SIG-M5 treated with dmso at 0.1 percent for 504 hours (cell line): ENCODE results near the gene IL6ST.

Source experiments
- DNase-seq: peaks from one replicate; lab custom pipeline; 2025; ENCODE audit not compliant: unreplicated experiment; lab: John Stamatoyannopoulos, UW

The IL6ST gene

DNA sequence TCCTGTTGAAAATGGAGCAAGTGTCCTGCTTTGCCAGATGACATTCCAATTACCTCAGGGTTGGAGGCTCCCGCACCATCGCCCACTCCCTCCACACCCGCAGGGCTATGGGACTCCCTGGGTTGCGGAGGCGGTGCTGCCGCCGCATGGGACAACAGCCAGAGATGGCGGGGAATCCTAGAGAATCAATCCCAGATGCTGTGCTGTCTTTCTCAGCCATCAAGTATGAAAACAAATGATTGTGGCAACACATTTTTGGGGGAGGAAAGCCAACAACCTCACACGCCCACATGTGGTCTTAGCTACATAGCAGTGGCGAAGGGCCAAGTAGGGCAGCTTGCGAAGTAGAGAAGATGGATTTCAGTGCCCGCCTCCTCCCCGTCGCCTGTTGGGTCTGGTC lies 96.9 kb downstream of the IL6ST start:
- no peak for DNase-seq

DNA sequence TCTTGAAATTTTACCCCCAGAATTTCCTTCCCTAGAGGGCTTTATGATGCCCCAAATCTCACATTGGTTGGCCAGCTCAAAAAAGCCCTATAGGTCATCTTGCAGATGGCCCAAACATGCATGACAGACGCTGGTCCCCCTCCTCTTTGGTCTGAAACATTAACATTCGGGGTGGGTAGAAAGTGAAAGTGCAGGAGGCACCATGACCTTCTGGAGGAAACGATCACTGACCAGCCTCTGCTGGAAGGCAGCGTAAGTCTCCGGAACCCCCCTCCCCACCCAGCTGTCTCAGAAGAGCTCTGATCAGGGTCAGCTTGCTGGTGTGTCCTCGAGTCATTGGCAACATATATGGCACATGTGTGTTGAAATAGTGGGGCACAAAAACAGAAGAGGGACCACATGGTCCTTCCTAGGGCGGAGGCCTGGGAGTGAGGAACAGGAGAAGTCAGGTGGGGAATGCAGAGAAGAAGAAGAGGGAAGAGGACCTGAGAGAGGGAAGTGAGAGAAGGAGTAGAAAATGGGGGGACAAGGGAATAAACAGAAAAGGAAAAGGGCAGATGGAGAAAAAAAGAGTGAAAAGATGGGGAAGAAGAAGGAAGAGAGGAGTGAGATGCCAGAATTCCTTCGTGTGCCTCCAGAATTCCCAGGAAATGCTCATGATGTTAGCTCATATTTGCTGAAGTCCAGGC lies 97.4 kb downstream of the IL6ST start:
- no peak for DNase-seq

DNA sequence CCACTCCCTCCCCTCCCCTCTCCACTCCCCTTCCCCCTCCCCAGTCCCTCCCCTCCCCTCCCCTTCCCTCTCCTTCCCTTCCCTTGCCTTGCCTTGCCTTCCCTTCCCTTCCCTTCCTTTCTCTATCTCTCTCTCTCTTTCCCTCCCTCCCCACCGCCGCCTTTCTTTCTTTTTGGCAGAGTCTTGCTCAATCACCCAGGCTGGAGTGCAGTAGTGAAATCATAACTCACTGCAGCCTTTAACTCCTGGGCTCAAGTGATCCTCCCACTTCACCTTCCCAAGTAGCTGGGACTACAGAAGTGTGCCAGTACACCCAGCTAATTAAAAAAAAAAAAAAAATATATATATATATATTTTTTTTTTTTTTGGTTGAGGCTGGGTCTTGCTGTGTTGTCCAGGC lies 98.1 kb downstream of the IL6ST start:
- DNase-seq, result no peak

DNA sequence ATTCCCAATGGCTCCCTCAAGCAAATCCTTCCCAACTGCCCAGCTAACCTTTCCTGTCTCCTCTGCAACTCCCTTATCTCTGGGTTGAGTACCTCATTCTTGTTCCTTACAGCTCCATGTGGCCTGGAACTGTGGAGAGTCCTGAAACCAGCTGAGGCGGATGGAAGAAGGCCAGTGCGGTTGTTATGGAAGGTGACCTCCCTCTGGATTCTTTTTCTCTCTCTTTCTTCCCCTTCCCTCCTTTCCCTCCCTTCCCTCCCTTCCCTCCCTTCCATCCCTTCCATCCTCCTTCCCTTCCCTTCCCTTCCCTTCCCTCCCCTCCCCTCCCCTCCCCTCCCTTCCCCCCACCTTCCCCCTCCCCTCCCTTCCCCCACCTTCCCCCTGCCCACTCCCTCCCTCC lies 98.5 kb downstream of the IL6ST start:
- no peak for DNase-seq

DNA sequence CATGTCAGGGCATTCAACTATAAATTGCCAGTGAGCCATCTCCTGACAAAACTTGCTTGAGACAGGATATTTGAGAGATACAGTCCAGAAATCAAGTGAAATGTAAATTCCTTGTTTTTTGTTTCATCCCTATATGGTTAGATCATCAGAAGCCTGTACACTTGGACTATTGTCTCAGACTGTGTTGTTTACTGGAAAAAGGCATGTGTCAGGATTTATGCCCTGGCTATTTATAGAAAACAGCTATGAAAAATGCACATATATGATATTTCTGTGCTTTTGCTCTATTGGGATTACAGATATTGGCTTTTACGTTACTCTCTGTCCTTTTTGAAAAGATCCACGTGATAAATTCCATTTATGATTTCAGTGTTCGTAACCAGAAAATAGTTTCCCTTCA lies 99.4 kb downstream of the IL6ST start:
- DNase-seq, result no peak

DNA sequence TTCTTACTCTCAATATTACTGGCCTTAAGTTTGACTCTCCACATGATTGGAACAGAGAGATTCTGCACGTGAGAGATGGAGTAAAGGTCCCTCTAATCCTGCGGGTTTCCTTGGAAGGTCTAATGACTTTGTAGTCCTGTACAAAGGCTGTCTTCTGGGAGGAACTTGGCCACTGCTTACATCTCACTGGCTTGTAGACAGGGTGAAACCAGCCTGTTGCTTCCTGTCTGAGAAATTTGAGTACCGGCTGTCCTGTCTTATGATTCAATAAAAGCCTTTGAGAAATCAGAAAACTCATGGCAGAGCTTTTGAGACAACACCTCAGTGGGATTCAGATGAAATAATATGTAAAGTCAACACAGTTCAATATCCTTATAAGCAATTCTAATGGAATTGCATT lies 100.6 kb downstream of the IL6ST start:
- no peak for DNase-seq

DNA sequence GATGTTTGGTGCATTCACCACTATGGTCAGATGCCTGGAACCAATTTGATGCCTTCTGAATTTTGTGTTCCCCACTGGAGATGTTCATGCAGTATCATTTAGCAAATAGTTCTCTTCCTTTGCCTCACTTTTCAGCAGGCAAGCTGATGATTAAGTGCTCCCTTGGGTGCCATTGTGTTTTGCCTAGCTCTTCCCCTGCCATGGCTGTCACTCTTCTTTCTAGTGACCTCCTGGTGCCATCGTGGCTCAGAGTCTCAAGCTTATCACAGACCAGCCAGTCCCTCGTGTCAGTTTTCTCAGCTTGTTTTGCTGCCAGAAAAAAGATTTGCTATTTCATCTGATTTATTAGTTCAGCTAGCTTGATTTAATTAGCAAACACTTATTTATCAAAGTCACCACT lies 102.3 kb downstream of the IL6ST start:
- no peak for DNase-seq

DNA sequence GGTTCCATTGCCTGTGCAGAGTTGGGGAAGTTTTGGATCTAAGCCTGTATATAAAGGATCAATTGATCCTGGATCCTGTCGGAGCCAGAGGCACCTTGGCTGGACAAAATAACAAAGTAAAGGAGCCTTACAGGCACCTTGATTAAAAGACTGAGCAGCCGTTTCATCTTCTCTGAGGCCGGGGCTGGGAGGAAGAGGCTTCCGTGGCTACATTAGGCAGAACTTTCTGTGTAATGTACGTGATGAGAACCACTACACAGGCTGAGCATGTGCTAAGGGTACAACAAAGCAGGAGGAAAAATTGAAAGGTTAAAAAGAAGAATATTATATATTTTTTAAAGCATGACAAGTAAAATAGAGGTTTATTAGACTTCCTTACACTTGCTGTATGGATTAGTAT lies 106.6 kb downstream of the IL6ST start:
- no peak for DNase-seq

DNA sequence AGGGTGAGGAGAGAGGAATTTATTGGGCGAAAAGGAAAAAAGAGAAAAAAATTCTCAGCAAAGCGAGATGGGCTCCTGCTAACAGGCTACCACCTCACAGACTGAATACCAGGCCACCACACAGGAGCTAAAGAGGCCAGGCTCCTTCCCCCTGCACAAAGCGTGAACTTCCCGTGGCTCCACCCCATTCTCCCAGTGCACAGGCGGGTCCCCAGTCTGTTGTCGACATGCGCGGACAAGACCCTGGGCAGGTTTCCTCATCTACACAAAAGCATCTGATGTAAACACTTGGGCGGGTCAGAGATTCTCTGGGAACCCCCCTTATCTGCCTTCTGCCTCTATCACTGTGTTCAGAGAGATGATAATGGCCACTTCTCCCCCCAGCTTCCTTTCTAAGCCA lies 109.4 kb downstream of the IL6ST start:
- DNase-seq, result no peak
